ENCODE results near the gene ULBP3. TPM values are rescaled to one million over a fixed set of nuclear protein-coding genes. Genes with fewer than 3 reads are reported as not detected.

The ULBP3 gene
- 8.4 and 8.7 TPM in 2 replicates for total RNA-seq (2014; rRNA removed; shearing (Covaris generic))

- peak; percentile 91 for DNase-seq (ENCODE audit: low spot score)
These were observed at the start of gene ULBP3 for GRCh38 chr6:150068720-150069648. ULBP3 (minus strand) TSS chr6:150069121; CDS start chr6:150069066, 55 bp downstream.

GRCh38 chr6:150118627-150119026 lies 49.7 kb upstream of the ULBP3 start:
- no peak for DNase-seq (ENCODE audit: low spot score)

GRCh38 chr6:150118203-150118602 lies 49.3 kb upstream of the ULBP3 start:
- no peak for DNase-seq (ENCODE audit: low spot score)

GRCh38 chr6:150116200-150116800 lies 47.4 kb upstream of the ULBP3 start:
- DNase-seq (ENCODE audit: low spot score) = no peak

GRCh38 chr6:150115769-150116168 lies 46.8 kb upstream of the ULBP3 start:
- DNase-seq (ENCODE audit: low spot score) = no peak

- DNase-seq (ENCODE audit: low spot score) = no peak
These were observed 43.3 kb upstream of the ULBP3 start for GRCh38 chr6:150112233-150112632.

GRCh38 chr6:150102750-150103270 lies 33.9 kb upstream of the ULBP3 start:
- DNase-seq (ENCODE audit: low spot score) = no peak

GRCh38 chr6:150100745-150101144 lies 31.8 kb upstream of the ULBP3 start:
- DNase-seq (ENCODE audit: low spot score) = no peak

- no peak for DNase-seq (ENCODE audit: low spot score)
These were observed 31.0 kb upstream of the ULBP3 start for GRCh38 chr6:150099953-150100352.

GRCh38 chr6:150099546-150099945 lies 30.6 kb upstream of the ULBP3 start:
- DNase-seq (ENCODE audit: low spot score) = no peak

- DNase-seq (ENCODE audit: low spot score) = no peak
These were observed 29.2 kb upstream of the ULBP3 start for GRCh38 chr6:150098155-150098554.

GRCh38 chr6:150093397-150093796 lies 24.5 kb upstream of the ULBP3 start:
- no peak for DNase-seq (ENCODE audit: low spot score)

GRCh38 chr6:150091476-150091875 lies 22.6 kb upstream of the ULBP3 start:
- DNase-seq (ENCODE audit: low spot score) = no peak

- no peak for DNase-seq (ENCODE audit: low spot score)
These were observed 21.4 kb upstream of the ULBP3 start for GRCh38 chr6:150090328-150090727.

- no peak for DNase-seq (ENCODE audit: low spot score)
These were observed 19.7 kb upstream of the ULBP3 start for GRCh38 chr6:150088481-150089154.

GRCh38 chr6:150087336-150087735 lies 18.4 kb upstream of the ULBP3 start:
- no peak for DNase-seq (ENCODE audit: low spot score)

- DNase-seq (ENCODE audit: low spot score) = no peak
These were observed 17.1 kb upstream of the ULBP3 start for GRCh38 chr6:150086026-150086425.

- no peak for DNase-seq (ENCODE audit: low spot score)
These were observed 15.5 kb upstream of the ULBP3 start for GRCh38 chr6:150084426-150084825.

- DNase-seq (ENCODE audit: low spot score) = no peak
These were observed 14.9 kb upstream of the ULBP3 start for GRCh38 chr6:150083839-150084238.

GRCh38 chr6:150081702-150082101 lies 12.8 kb upstream of the ULBP3 start:
- DNase-seq (ENCODE audit: low spot score) = no peak

GRCh38 chr6:150079604-150080003 lies 10.7 kb upstream of the ULBP3 start:
- DNase-seq (ENCODE audit: low spot score) = no peak

- peak; percentile 44 for DNase-seq (ENCODE audit: low spot score)
These were observed 9.9 kb upstream of the ULBP3 start for GRCh38 chr6:150078788-150079187.
